ENCODE data around the gene RAB13.

Gene RAB13

GRCh38 chr1:153932156-153933131 lies 53.7 kb downstream of the RAB13 start:
- DNase-seq = no peak

All from CD4-positive, alpha-beta T cell treated with Interleukin-15 for 1 hour (primary cell).